ENCODE results near the gene AGXT.

Gene AGXT

GRCh38 chr2:240917684-240918257 lies 49.1 kb downstream of the AGXT start:
- H3K27ac ChIP-seq (ENCODE audit: insufficient read depth, low read depth, low read length, poor library complexity, severe bottlenecking): no peak overlapping the region
- H3K9me3 ChIP-seq (ENCODE audit: control insufficient read depth, low read length): no peaks in the 10 kb centered on the region
- no peak overlapping the region for H3K4me3 ChIP-seq (ENCODE audit: insufficient read depth, low read depth, low read length)
- no peaks in the 10 kb centered on the region for H3K36me3 ChIP-seq (ENCODE audit: control insufficient read depth, insufficient read depth, low read length)
- H3K27me3 ChIP-seq (ENCODE audit: control insufficient read depth, insufficient read depth, low read length, poor library complexity, severe bottlenecking): peaks cover 24% of the 10 kb centered on the region
- peaks cover 8% of the 10 kb centered on the region for H3K4me1 ChIP-seq (ENCODE audit: control insufficient read depth, insufficient read depth, low read length)
- WGBS, 2 experiments: 94% methylated on average over 10 of the region's 10 CpGs

GRCh38 chr2:240918258-240919091 lies 49.9 kb downstream of the AGXT start:
- Histone ChIP-seq H3K4me3 (ENCODE audit: insufficient read depth, low read depth, low read length) (no peak overlapping the region), H3K9me3 (ENCODE audit: control insufficient read depth, low read length) (no peaks in the 10 kb centered on the region), H3K27ac (ENCODE audit: insufficient read depth, low read depth, low read length, poor library complexity, severe bottlenecking) (no peak overlapping the region), H3K4me1 (ENCODE audit: control insufficient read depth, insufficient read depth, low read length) (peaks cover 10% of the 10 kb centered on the region), H3K36me3 (ENCODE audit: control insufficient read depth, insufficient read depth, low read length) (no peaks in the 10 kb centered on the region), H3K27me3 (ENCODE audit: control insufficient read depth, insufficient read depth, low read length, poor library complexity, severe bottlenecking) (peaks cover 24% of the 10 kb centered on the region)
- WGBS, 2 experiments: 91% methylated on average over 36 of the region's 36 CpGs

- Histone ChIP-seq H3K9me3 (ENCODE audit: control insufficient read depth, low read length) (no peaks in the 10 kb centered on the region), H3K27ac (ENCODE audit: insufficient read depth, low read depth, low read length, poor library complexity, severe bottlenecking) (no peak overlapping the region), H3K4me3 (ENCODE audit: insufficient read depth, low read depth, low read length) (no peak overlapping the region), H3K36me3 (ENCODE audit: control insufficient read depth, insufficient read depth, low read length) (no peaks in the 10 kb centered on the region), H3K4me1 (ENCODE audit: control insufficient read depth, insufficient read depth, low read length) (peaks cover 10% of the 10 kb centered on the region), H3K27me3 (ENCODE audit: control insufficient read depth, insufficient read depth, low read length, poor library complexity, severe bottlenecking) (peaks cover 24% of the 10 kb centered on the region)
- 86 to 88% methylated on average over 19 of the region's 19 CpGs for WGBS, 2 experiments
Observed at GRCh38 chr2:240919161-240919781, 50.6 kb downstream of the AGXT start.

GRCh38 chr2:240919786-240920782 lies 51.5 kb downstream of the AGXT start:
- peaks cover 10% of the 10 kb centered on the region for H3K4me1 ChIP-seq (ENCODE audit: control insufficient read depth, insufficient read depth, low read length)
- WGBS, 2 experiments: 91% methylated on average over 31 of the region's 31 CpGs

DNA sequence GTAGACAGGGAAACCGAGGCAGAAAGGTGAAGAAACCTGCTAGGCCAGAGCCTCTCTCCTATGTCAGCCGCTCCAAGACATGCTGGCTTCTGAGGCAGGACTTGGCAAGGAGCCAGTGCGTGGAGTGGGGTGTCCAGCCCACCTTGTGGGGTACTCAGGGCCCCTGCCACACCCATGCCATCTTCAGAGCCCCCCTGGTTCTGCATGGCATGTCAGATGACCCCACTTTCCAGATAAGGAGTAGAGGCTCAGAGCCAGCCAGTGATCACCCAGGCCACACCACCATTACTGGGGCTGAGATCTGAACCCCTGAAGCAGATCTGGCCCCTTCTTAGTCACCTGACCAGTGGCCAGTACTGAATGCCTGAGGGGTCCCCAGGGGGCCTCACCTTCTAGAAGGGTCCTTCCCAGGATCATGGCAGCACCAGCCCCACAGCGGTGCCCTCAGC lies 52.2 kb downstream of the AGXT start:
- peaks cover 15% of the 10 kb centered on the region for H3K27me3 ChIP-seq (ENCODE audit: control insufficient read depth, insufficient read depth, low read length, poor library complexity, severe bottlenecking)
- no peak overlapping the region for H3K4me3 ChIP-seq (ENCODE audit: insufficient read depth, low read depth, low read length)
- H3K4me1 ChIP-seq (ENCODE audit: control insufficient read depth, insufficient read depth, low read length): peaks cover 10% of the 10 kb centered on the region
- WGBS, 2 experiments: 88 to 93% methylated on average over 4 of the region's 4 CpGs
- H3K27ac ChIP-seq (ENCODE audit: insufficient read depth, low read depth, low read length, poor library complexity, severe bottlenecking): no peak overlapping the region
- no peaks in the 10 kb centered on the region for H3K9me3 ChIP-seq (ENCODE audit: control insufficient read depth, low read length)
- no peaks in the 10 kb centered on the region for H3K36me3 ChIP-seq (ENCODE audit: control insufficient read depth, insufficient read depth, low read length)

More at GRCh38 chr2:240919786-240920782, 51.5 kb downstream of the AGXT start:
- Histone ChIP-seq H3K36me3 (ENCODE audit: control insufficient read depth, insufficient read depth, low read length) (no peaks in the 10 kb centered on the region), H3K4me3 (ENCODE audit: insufficient read depth, low read depth, low read length) (no peak overlapping the region), H3K9me3 (ENCODE audit: control insufficient read depth, low read length) (no peaks in the 10 kb centered on the region), H3K27ac (ENCODE audit: insufficient read depth, low read depth, low read length, poor library complexity, severe bottlenecking) (no peak overlapping the region), H3K27me3 (ENCODE audit: control insufficient read depth, insufficient read depth, low read length, poor library complexity, severe bottlenecking) (peaks cover 22% of the 10 kb centered on the region)

DNA sequence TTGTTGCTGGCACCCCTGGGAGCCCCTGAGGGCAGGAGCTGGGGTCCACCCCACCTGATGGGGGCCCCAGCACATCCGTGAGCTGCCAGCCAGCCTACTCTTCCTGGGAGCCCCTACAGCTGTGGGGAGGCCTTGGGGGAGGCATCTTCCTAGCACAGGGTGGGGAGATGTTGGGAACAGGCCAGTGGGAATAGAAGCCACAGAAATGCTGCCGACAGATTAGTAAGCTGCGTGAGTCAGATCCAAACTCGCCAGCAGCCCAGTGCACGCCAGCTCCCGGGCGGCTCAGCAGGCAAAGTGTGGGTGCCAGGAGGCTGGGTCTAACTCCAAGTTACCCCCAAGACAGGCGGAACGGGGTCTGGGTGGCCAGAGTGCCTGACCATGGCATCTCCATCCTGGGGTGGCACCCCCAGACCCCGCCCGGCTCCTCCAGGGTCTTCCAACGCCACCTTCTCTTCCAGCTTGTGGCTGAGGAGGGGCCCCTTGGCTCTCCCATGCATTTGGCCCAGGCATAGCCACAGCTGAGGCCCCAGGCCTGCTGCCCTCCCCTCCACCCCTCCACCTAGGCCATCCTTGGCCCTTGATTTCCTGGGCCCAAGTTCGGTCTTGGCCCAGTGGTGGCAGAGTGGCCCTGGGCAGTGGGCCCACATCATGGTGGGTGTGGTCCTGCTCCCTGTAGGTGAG lies 52.8 kb downstream of the AGXT start:
- H3K27ac ChIP-seq (ENCODE audit: insufficient read depth, low read depth, low read length, poor library complexity, severe bottlenecking): no peak overlapping the region
- no peak overlapping the region for H3K4me3 ChIP-seq (ENCODE audit: insufficient read depth, low read depth, low read length)
- H3K9me3 ChIP-seq (ENCODE audit: control insufficient read depth, low read length): no peaks in the 10 kb centered on the region
- H3K27me3 ChIP-seq (ENCODE audit: control insufficient read depth, insufficient read depth, low read length, poor library complexity, severe bottlenecking): peaks cover 11% of the 10 kb centered on the region
- H3K36me3 ChIP-seq (ENCODE audit: control insufficient read depth, insufficient read depth, low read length): no peaks in the 10 kb centered on the region
- peaks cover 10% of the 10 kb centered on the region for H3K4me1 ChIP-seq (ENCODE audit: control insufficient read depth, insufficient read depth, low read length)
- WGBS, 2 experiments: 92 to 95% methylated on average over 13 of the region's 13 CpGs

DNA sequence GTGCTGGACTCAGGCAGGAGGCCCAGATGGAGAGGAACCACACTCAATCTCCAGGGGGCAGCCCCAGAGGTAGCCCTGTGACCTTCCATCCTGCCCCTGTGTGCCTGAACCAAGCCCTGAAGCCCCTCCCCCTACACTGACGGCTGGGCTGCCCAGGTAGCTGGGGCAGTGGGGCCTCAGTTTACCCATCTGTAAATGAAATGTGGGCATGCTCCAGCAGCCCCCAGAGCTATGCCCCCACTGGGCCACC lies 53.3 kb downstream of the AGXT start:
- H3K36me3 ChIP-seq (ENCODE audit: control insufficient read depth, insufficient read depth, low read length): no peaks in the 10 kb centered on the region
- H3K4me3 ChIP-seq (ENCODE audit: insufficient read depth, low read depth, low read length): no peak overlapping the region
- peaks cover 6% of the 10 kb centered on the region for H3K27me3 ChIP-seq (ENCODE audit: control insufficient read depth, insufficient read depth, low read length, poor library complexity, severe bottlenecking)
- WGBS, 2 experiments: 89 to 91% methylated on average over 1 of the region's 1 CpG
- peaks cover 5% of the 10 kb centered on the region for H3K4me1 ChIP-seq (ENCODE audit: control insufficient read depth, insufficient read depth, low read length)
- no peak overlapping the region for H3K27ac ChIP-seq (ENCODE audit: insufficient read depth, low read depth, low read length, poor library complexity, severe bottlenecking)
- no peaks in the 10 kb centered on the region for H3K9me3 ChIP-seq (ENCODE audit: control insufficient read depth, low read length)

DNA sequence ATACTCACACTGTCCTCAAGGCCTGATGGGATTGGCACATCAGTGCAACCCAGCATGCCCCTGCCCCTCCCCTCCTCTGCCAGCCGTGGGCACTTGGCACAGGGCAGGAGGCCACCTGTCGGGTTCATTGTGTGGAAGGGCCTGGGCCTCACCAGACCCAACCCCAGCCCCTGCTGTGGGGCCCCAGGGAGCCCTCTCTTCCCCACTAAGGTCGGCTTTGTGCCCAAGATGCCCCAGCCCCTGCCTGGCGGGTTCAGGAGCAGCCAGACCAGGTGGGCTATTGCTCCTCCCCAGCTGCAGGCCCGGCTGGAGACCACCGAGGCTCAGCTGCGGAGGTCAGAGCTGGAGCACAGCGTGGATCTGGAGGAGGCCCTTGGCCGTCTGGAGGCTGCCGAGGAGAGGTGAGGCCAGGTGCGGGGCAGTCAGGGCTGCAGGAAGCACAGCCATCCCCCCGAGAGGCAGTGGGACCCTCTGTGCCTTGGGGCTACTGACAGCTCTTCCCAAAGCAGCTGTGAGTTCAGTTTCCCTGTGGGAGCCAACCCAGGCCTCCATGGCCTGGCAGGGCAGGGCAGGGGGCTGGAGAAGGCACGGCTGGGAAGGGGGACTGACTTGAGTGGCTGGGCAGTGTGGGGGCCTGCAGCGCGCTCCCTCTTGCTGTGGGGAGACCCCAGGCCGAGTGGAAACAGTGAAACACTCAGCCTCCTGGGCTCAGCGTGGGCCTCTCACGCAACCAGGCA lies 53.8 kb downstream of the AGXT start:
- H3K4me1 ChIP-seq (ENCODE audit: control insufficient read depth, insufficient read depth, low read length): peaks cover 2% of the 10 kb centered on the region
- peaks cover 1% of the 10 kb centered on the region for H3K27me3 ChIP-seq (ENCODE audit: control insufficient read depth, insufficient read depth, low read length, poor library complexity, severe bottlenecking)
- H3K27ac ChIP-seq (ENCODE audit: insufficient read depth, low read depth, low read length, poor library complexity, severe bottlenecking): no peak overlapping the region
- no peaks in the 10 kb centered on the region for H3K9me3 ChIP-seq (ENCODE audit: control insufficient read depth, low read length)
- 86 to 88% methylated on average over 18 of the region's 18 CpGs for WGBS, 2 experiments
- no peaks in the 10 kb centered on the region for H3K36me3 ChIP-seq (ENCODE audit: control insufficient read depth, insufficient read depth, low read length)
- no peak overlapping the region for H3K4me3 ChIP-seq (ENCODE audit: insufficient read depth, low read depth, low read length)

DNA sequence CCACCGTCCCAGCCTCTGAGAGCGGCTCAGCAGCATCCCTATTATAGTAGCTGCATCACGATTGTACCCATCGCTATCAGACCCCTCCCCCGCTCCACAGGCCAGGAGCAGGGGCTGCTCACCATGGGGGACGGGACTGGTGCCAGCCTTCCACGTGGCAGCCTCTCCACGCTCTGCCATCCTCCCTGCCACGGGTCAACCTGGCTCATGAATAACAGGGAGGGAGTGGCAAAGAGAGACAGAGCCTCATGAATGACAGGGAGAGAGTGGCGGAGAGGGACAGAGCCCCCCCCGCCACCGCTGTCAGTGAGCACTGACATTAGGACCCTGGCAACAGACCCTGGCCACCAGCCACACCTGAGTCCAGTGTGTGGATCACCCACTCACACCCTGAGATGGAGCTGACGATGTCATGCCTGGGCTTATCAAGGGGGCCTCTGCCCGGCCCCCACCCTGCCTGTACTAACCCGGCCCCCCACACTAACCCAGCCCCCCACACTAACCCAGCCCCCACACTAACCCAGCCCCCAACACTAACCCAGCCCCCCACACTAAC lies 54.4 kb downstream of the AGXT start:
- no peak overlapping the region for H3K27ac ChIP-seq (ENCODE audit: insufficient read depth, low read depth, low read length, poor library complexity, severe bottlenecking)
- H3K36me3 ChIP-seq (ENCODE audit: control insufficient read depth, insufficient read depth, low read length): no peaks in the 10 kb centered on the region
- H3K4me1 ChIP-seq (ENCODE audit: control insufficient read depth, insufficient read depth, low read length): peaks cover 2% of the 10 kb centered on the region
- H3K9me3 ChIP-seq (ENCODE audit: control insufficient read depth, low read length): no peaks in the 10 kb centered on the region
- H3K4me3 ChIP-seq (ENCODE audit: insufficient read depth, low read depth, low read length): no peak overlapping the region
- H3K27me3 ChIP-seq (ENCODE audit: control insufficient read depth, insufficient read depth, low read length, poor library complexity, severe bottlenecking): no peaks in the 10 kb centered on the region
- 63 to 69% methylated on average over 14 of the region's 15 CpGs for WGBS, 2 experiments

Data from ectodermal cell (in vitro differentiated cells).